Neural cell (in vitro differentiated cells): ENCODE data around the gene BRF1. TPM values are rescaled to one million over a fixed set of nuclear protein-coding genes. Genes with fewer than 3 reads are reported as not detected.

Source experiments
- H2AFZ ChIP-seq: fragments of 200-600, 300-800 bp; sonication (generic), shearing (Covaris generic); 2 replicates; pipeline ENCODE4 v1.6.0; 2014; ENCODE audit warnings: low read depth, mild to moderate bottlenecking, antibody characterized with exemption, low read length, moderate library complexity
- H3F3A ChIP-seq: fragments of 200-600 bp; shearing (Covaris generic); 2 replicates; pipeline ENCODE4 v1.6.1; 2016; ENCODE audit warnings: mild to moderate bottlenecking, moderate library complexity, mixed read lengths, antibody characterized with exemption, low read length; ENCODE audit not compliant: insufficient read depth, poor library complexity, severe bottlenecking
- H3K27ac ChIP-seq: fragments of 200-600, 300-800 bp; sonication (generic), shearing (Covaris generic); 2 replicates; pipeline ENCODE4 v1.5.1; 2014; ENCODE audit warnings: mild to moderate bottlenecking, low read length, moderate library complexity
- H3K27me3 ChIP-seq: fragments of 300-800, 200-600 bp; sonication (generic), shearing (Covaris generic); 2 replicates; pipeline ENCODE4 v1.6.0; 2014; ENCODE audit warnings: mild to moderate bottlenecking, low read depth, low read length, moderate library complexity; ENCODE audit not compliant: insufficient read depth
- H3K36me3 ChIP-seq: fragments of 300-800, 200-600 bp; sonication (generic), shearing (Covaris generic); 2 replicates; pipeline ENCODE4 v1.5.1; 2014; ENCODE audit warnings: mild to moderate bottlenecking, antibody characterized with exemption, low read length, moderate library complexity; ENCODE audit not compliant: insufficient read depth
- H3K4me2 ChIP-seq: fragments of 300-800, 200-600 bp; sonication (generic), shearing (Covaris generic); 2 replicates; pipeline ENCODE4 v1.6.0; 2014; ENCODE audit warnings: mild to moderate bottlenecking, low read length
- H3K4me3 ChIP-seq: fragments of 300-800, 200-600 bp; sonication (generic), shearing (Covaris generic); 2 replicates; pipeline ENCODE4 v1.5.1; 2014; ENCODE audit warnings: mild to moderate bottlenecking, low read length, moderate library complexity
- H3K79me2 ChIP-seq: fragments of 200-600 bp; shearing (Covaris generic); replicated peaks from 2 replicates; pipeline ENCODE4 v1.6.0; 2014; ENCODE audit warnings: mild to moderate bottlenecking, low read length, moderate library complexity; ENCODE audit not compliant: insufficient read depth
- H3K9ac ChIP-seq: fragments of 300-800, 200-600 bp; sonication (generic), shearing (Covaris generic); 2 replicates; pipeline ENCODE4 v1.6.1; 2016; ENCODE audit warnings: mild to moderate bottlenecking, low read length, mixed read lengths
- H3K9me2 ChIP-seq: fragments of 200-600 bp; shearing (Covaris generic); 2 replicates; pipeline ENCODE4 v1.6.1; 2016; ENCODE audit warnings: mild to moderate bottlenecking, low read length, mixed read lengths; ENCODE audit not compliant: insufficient read depth
- H3K9me3 ChIP-seq: fragments of 200-600, 300-800 bp; sonication (generic), shearing (Covaris generic); 2 replicates; pipeline ENCODE4 v1.6.1; 2016; ENCODE audit warnings: mild to moderate bottlenecking, mixed run types, low read length, moderate library complexity, mixed read lengths
- H4K20me1 ChIP-seq: fragments of 200-600 bp; shearing (Covaris generic); 2 replicates; pipeline ENCODE4 v1.6.1; 2016; ENCODE audit warnings: mild to moderate bottlenecking, mixed run types; ENCODE audit not compliant: insufficient read depth
- CTCF ChIP-seq: fragments of 450-650 bp; IDR thresholded peaks from 2 replicates; pipeline ENCODE4 v1.5.1; 2014; ENCODE audit warnings: antibody characterized with exemption, mild to moderate bottlenecking, moderate library complexity; ENCODE audit not compliant: poor library complexity, severe bottlenecking
- EP300 ChIP-seq: fragments of 450-650 bp; conservative IDR thresholded peaks from 2 replicates; pipeline ENCODE4 v1.6.1; 2014; ENCODE audit warnings: antibody characterized with exemption, mild to moderate bottlenecking, moderate library complexity; ENCODE audit not compliant: poor library complexity, severe bottlenecking
- EZH2 ChIP-seq: fragments of 200-600, 300-800 bp; shearing (Covaris generic), sonication (generic); IDR thresholded peaks from 2 replicates; pipeline ENCODE4 v1.6.1; 2014; ENCODE audit warnings: antibody characterized with exemption, low read length, borderline replicate concordance, mild to moderate bottlenecking; ENCODE audit not compliant: insufficient read depth, poor library complexity, severe bottlenecking
- MXI1 ChIP-seq: fragments of 450-650 bp; conservative IDR thresholded peaks from 2 replicates; pipeline ENCODE4 v1.6.1; 2014; ENCODE audit warnings: antibody characterized with exemption, mild to moderate bottlenecking; ENCODE audit not compliant: poor library complexity, severe bottlenecking
- POLR2AphosphoS5 ChIP-seq: IDR thresholded peaks from 2 replicates; pipeline ENCODE4 v1.6.1; 2012
- RAD21 ChIP-seq: fragments of 450-650 bp; conservative IDR thresholded peaks from 2 replicates; pipeline ENCODE4 v1.6.1; 2014; ENCODE audit warnings: antibody characterized with exemption, mild to moderate bottlenecking, moderate library complexity
- REST ChIP-seq: IDR thresholded peaks from 2 replicates; pipeline ENCODE4 v1.6.1; 2012; ENCODE audit warnings: borderline replicate concordance
- SMC3 ChIP-seq: fragments of 450-650 bp; conservative IDR thresholded peaks from 2 replicates; pipeline ENCODE4 v1.6.1; 2014; ENCODE audit warnings: antibody characterized with exemption, mild to moderate bottlenecking, moderate library complexity; ENCODE audit not compliant: poor library complexity
- TAF1 ChIP-seq: IDR thresholded peaks from 2 replicates; pipeline ENCODE4 v1.6.1; 2012; ENCODE audit warnings: low read depth
- polyA plus RNA-seq: library from polyadenylated mRNA; depleted of rRNA; stranded (reverse); fragments of >200 nt; gene quantifications from 2 replicates; pipeline ENCODE4 v1.2.3, GENCODE V29; 2014

The BRF1 gene
- polyA plus RNA-seq, 1 donor from 2014 or later = 69.4 TPM

- Histone ChIP-seq H2AFZ (no peak overlapping the region), H3K9me2 (no peaks in the 10 kb centered on the region), H4K20me1 (no peaks in the 10 kb centered on the region), H3K4me3 (no peak overlapping the region), H3K9ac (no peak overlapping the region), H3K9me3 (no peaks in the 10 kb centered on the region), H3K4me2 (no peak overlapping the region), H3K27ac (no peak overlapping the region), H3K36me3 (no peaks in the 10 kb centered on the region), H3F3A (no peaks in the 10 kb centered on the region), H3K79me2 (no peaks in the 10 kb centered on the region), H3K27me3 (no peaks in the 10 kb centered on the region)
- TF ChIP-seq EZH2 = no peak
- no peak for TF ChIP-seq EP300
- no peak for TF ChIP-seq RAD21
- no peak for TF ChIP-seq TAF1
- TF ChIP-seq REST = no peak
- no peak for TF ChIP-seq MXI1
Measured at GRCh38 chr14:105201925-105202513, 98.8 kb downstream of the BRF1 start.

- TF ChIP-seq EP300 = no peak
- no peak for TF ChIP-seq POLR2AphosphoS5
- TF ChIP-seq MXI1 = no peak
- no peak for TF ChIP-seq SMC3
- TF ChIP-seq TAF1 = no peak
- no peak for TF ChIP-seq RAD21
- no peak for TF ChIP-seq CTCF
- no peak for TF ChIP-seq REST
- TF ChIP-seq EZH2 = no peak
- H3F3A ChIP-seq = no peaks in the 10 kb centered on the region
- no peaks in the 10 kb centered on the region for H3K9me3 ChIP-seq
- no peaks in the 10 kb centered on the region for H3K9me2 ChIP-seq
- H3K4me2 ChIP-seq = no peak overlapping the region
- no peak overlapping the region for H3K9ac ChIP-seq
- H2AFZ ChIP-seq = no peak overlapping the region
- H3K79me2 ChIP-seq = no peaks in the 10 kb centered on the region
- no peaks in the 10 kb centered on the region for H4K20me1 ChIP-seq
- no peak overlapping the region for H3K27ac ChIP-seq
- H3K4me3 ChIP-seq = no peak overlapping the region
- no peaks in the 10 kb centered on the region for H3K36me3 ChIP-seq
- H3K27me3 ChIP-seq = no peaks in the 10 kb centered on the region
Measured at GRCh38 chr14:105201156-105201924, 99.5 kb downstream of the BRF1 start.
